Measurements from ENCODE around the gene TBX20. TPM values are rescaled to one million over a fixed set of nuclear protein-coding genes. Genes with fewer than 3 reads are reported as not detected.

The TBX20 gene
- 0.15 and 0.34 TPM in 2 replicates for total RNA-seq

GRCh38 chr7:35253710-35254495, at the start of gene TBX20:
TBX20 (minus strand) TSS chr7:35254100; CDS start chr7:35253620, 480 bp downstream.

Other genes starting within 250 kb of the TBX20 start
- gene DPY19L1, start 216.6 kb downstream of the TBX20 start, total RNA-seq = 13.4 and 14.3 TPM in 2 replicates

Data from bronchus fibroblast of lung (primary cell).